HepG2 (cell line): ENCODE data around the gene CD248. TPM values are rescaled to one million over a fixed set of nuclear protein-coding genes. Genes with fewer than 3 reads are reported as not detected.
"Not testable (repeated sequence)": the region's sequence is repeated elsewhere in the genome, so short reads cannot be mapped to it uniquely, and the experiment has no call there.

Experiments used
- ATAC-seq: fragments of 200-7000 bp; cut with Tn5 transposase; 3 replicates; pipeline ENCODE4 v1.9.1; 2020; ENCODE audit warnings: mild to moderate bottlenecking, moderate library complexity
- BruUV-seq: library from RNA; stranded (reverse); fragments of 400-500 nt; replicated peaks from 2 replicates; lab custom pipeline; 2021; lab: Mats Ljungman, UMichigan
- CTCF ChIA-PET: fragments of 300-600 bp; formaldehyde crosslinking; extraction: SDS; loops from one replicate; lab custom pipeline; 2021; ENCODE audit warnings: low total read pairs, inconsistent platforms, low intra/inter-chr PET ratio; lab: Yijun Ruan, JAX
- POLR2A ChIA-PET: fragments of 350-600 bp; sonication (Branson Sonifier 250); formaldehyde crosslinking; loops from one replicate; lab custom pipeline; 2020; ENCODE audit warnings: antibody characterized with exemption, inconsistent platforms; lab: Yijun Ruan, JAX
- DNase-seq: peaks from one replicate; pipeline ENCODE4 v3.0.0-alpha.2; 2015; ENCODE audit warnings: low spot score
- FAIRE-seq: peaks from 3 replicates; lab custom pipeline; 2011; peaks lifted over from hg19 to GRCh38; lab: Jason Lieb, UNC
- H2AFZ ChIP-seq: one replicate; pipeline ENCODE4 v1.6.1; 2011; ENCODE audit warnings: low read length, inconsistent platforms
- H3K27ac ChIP-seq: fragments of 300-600 bp; 3 replicates; pipeline ENCODE4 v1.8.0; 2011; ENCODE audit warnings: mixed run types, mild to moderate bottlenecking, mixed read lengths, low read length, inconsistent platforms; ENCODE audit not compliant: insufficient read depth; ENCODE audit errors: extremely low read length
- H3K27me3 ChIP-seq, 2 experiments: fragments of 200-600 bp in 1 of 2; 2 replicates in 1 of 2; 3 replicates in 1 of 2; pipeline versions ENCODE4 v1.6.0 to v1.8.0; 2011; ENCODE audit warnings: low read length in 2 of 2, mild to moderate bottlenecking in 2 of 2, moderate library complexity in 2 of 2, inconsistent platforms in 1 of 2; ENCODE audit not compliant: insufficient read depth in 2 of 2, control insufficient read depth in 1 of 2
- H3K36me3 ChIP-seq, 2 experiments: fragments of 200-600 bp in 1 of 2; replicated peaks in 1 of 2; 2 replicates in 1 of 2; 3 replicates in 1 of 2; pipeline versions ENCODE4 v1.5.1 to v1.8.0; 2011; ENCODE audit warnings: low read length in 2 of 2, inconsistent platforms in 1 of 2; ENCODE audit not compliant: insufficient read depth in 2 of 2, control insufficient read depth in 1 of 2
- H3K4me1 ChIP-seq: 2 replicates; pipeline ENCODE4 v1.5.1; 2012; ENCODE audit warnings: low read length, inconsistent platforms; ENCODE audit not compliant: insufficient read depth
- H3K4me2 ChIP-seq: 2 replicates; pipeline ENCODE4 v1.6.0; 2011; ENCODE audit warnings: low read depth, low read length, inconsistent platforms
- H3K4me3 ChIP-seq, 3 experiments: fragments of 200-600 bp in 1 of 3; sonication (generic), shearing (Covaris generic) in 1 of 3; replicated peaks in 1 of 3; 2 replicates each; pipeline ENCODE4 v1.5.1; 2011 to 2016; ENCODE audit warnings: low read length in 3 of 3, inconsistent platforms in 2 of 3, low read depth in 2 of 3, mild to moderate bottlenecking in 2 of 3, control low read depth in 1 of 3, mixed read lengths in 1 of 3; ENCODE audit not compliant: insufficient read depth in 1 of 3
- H3K79me2 ChIP-seq: one replicate; pipeline ENCODE4 v1.6.1; 2011; ENCODE audit warnings: low read length, inconsistent platforms; ENCODE audit not compliant: insufficient read depth
- H3K9ac ChIP-seq: 2 replicates; pipeline ENCODE4 v1.6.0; 2011; ENCODE audit warnings: mild to moderate bottlenecking, low read depth, low read length, inconsistent platforms; ENCODE audit not compliant: insufficient read depth
- H3K9me3 ChIP-seq: 2 replicates; pipeline ENCODE4 v1.5.1; 2012; ENCODE audit warnings: mild to moderate bottlenecking, low read length
- H4K20me1 ChIP-seq: 2 replicates; pipeline ENCODE4 v1.6.0; 2011; ENCODE audit warnings: inconsistent platforms, mild to moderate bottlenecking, low read length, moderate library complexity; ENCODE audit not compliant: insufficient read depth
- ATF5 ChIP-seq: sonication (generic); formaldehyde crosslinking; IDR thresholded peaks from 2 replicates; pipeline ENCODE4 v1.4.0; 2020; ENCODE audit warnings: mild to moderate bottlenecking, low read depth, missing genetic modification reagents
- ATM ChIP-seq: fragments of 450-650 bp; IDR thresholded peaks from 2 replicates; pipeline ENCODE4 v1.7.1; 2017; ENCODE audit warnings: mild to moderate bottlenecking, borderline replicate concordance
- EEA1 ChIP-seq: sonication (generic); formaldehyde crosslinking; IDR thresholded peaks from 2 replicates; pipeline ENCODE4 v1.5.1; 2020; ENCODE audit warnings: mild to moderate bottlenecking, missing genetic modification reagents, borderline replicate concordance
- GFI1 ChIP-seq: sonication (generic); formaldehyde crosslinking; IDR thresholded peaks from 2 replicates; pipeline ENCODE4 v1.5.0; 2020; ENCODE audit warnings: missing genetic modification reagents, mild to moderate bottlenecking, borderline replicate concordance
- GTF3A ChIP-seq: sonication (generic); formaldehyde crosslinking; conservative IDR thresholded peaks from 2 replicates; pipeline ENCODE4 v1.4.0; 2020; ENCODE audit warnings: mild to moderate bottlenecking, missing genetic modification reagents
- KDM1A ChIP-seq: IDR thresholded peaks from 2 replicates; pipeline ENCODE4 v1.6.1; 2016; ENCODE audit warnings: missing compliant biosample characterization
- KDM5B ChIP-seq: sonication (generic); formaldehyde crosslinking; IDR thresholded peaks from 2 replicates; pipeline ENCODE4 v1.4.0; 2020; ENCODE audit warnings: missing genetic modification reagents, mild to moderate bottlenecking, borderline replicate concordance
- MBNL3 ChIP-seq: fragments of 250-450 bp; sonication (Bioruptor Pico); conservative IDR thresholded peaks from 2 replicates; pipeline ENCODE4 v1.8.0; 2022; ENCODE audit warnings: mild to moderate bottlenecking, inconsistent platforms
- NFIC ChIP-seq: IDR thresholded peaks from 2 replicates; pipeline ENCODE4 v1.6.1; 2012; ENCODE audit warnings: mild to moderate bottlenecking, low read length, inconsistent platforms
- PBX2 ChIP-seq: IDR thresholded peaks from 2 replicates; pipeline ENCODE4 v1.6.1; 2016; ENCODE audit warnings: control low read depth
- U2AF1 ChIP-seq: fragments of 200-400 bp; formaldehyde crosslinking; optimal IDR thresholded peaks from 2 replicates; pipeline ENCODE3; 2017; ENCODE audit warnings: mild to moderate bottlenecking, low read depth, low read length
- ZBTB33 ChIP-seq: sonication (generic); formaldehyde crosslinking; IDR thresholded peaks from 2 replicates; pipeline ENCODE4 v1.4.0; 2020; ENCODE audit warnings: missing genetic modification reagents
- ZNF382 ChIP-seq: sonication (generic); formaldehyde crosslinking; IDR thresholded peaks from 2 replicates; pipeline ENCODE4 v1.5.0; 2020; ENCODE audit warnings: missing genetic modification reagents, mild to moderate bottlenecking, borderline replicate concordance
- ZNF737 ChIP-seq: sonication (generic); formaldehyde crosslinking; IDR thresholded peaks from 2 replicates; pipeline ENCODE4 v1.5.0; 2020; ENCODE audit warnings: missing genetic modification reagents, mild to moderate bottlenecking, borderline replicate concordance
- WGBS: methylation state at CpG from one replicate; pipeline ENCODE4 v1.1.6; 2017; ENCODE audit warnings: low lambda C conversion rate; 5-methylcytosine and 5-hydroxymethylcytosine counted together
- in situ Hi-C: cut with HindIII; loops from 2 replicates; pipeline ENCODE4 v1.10.0; 2017; ENCODE audit warnings: low pct_unique_long_range_greater_than_20kb; ENCODE audit not compliant: extremely low pct_ligation_motif_present
- intact Hi-C: fragments of 100-400 bp; cut with micrococcal nuclease; formaldehyde crosslinking; loops from one replicate; pipeline ENCODE4 v1.10.0; 2022; ENCODE audit not compliant: unreplicated experiment
- polyA plus RNA-seq, 8 experiments: library from polyadenylated mRNA; depleted of rRNA in 3 of 8; stranded (reverse) in 7 of 8; unstranded in 1 of 8; fragments of >200 nt; fragmentation: Illumina TruSeq in 4 of 8; extraction: Trizol in 4 of 8; gene quantifications; 2 replicates each; pipeline versions ENCODE4 v1.2.1 to v1.2.3, GENCODE V29; 2011 to 2016; ENCODE audit warnings: low read depth in 4 of 8, missing spikeins in 1 of 8, mixed read lengths in 1 of 8; ENCODE audit not compliant: insufficient read depth in 1 of 8
- total RNA-seq, 5 experiments: library from RNA; depleted of rRNA; stranded (reverse); fragments of >200 nt; fragmentation: Illumina TruSeq; extraction: Trizol; gene quantifications; 2 replicates each; pipeline ENCODE4 v1.2.3, GENCODE V29; 2016; ENCODE audit warnings: low read depth in 1 of 5

CD248 gene
- total and polyA plus RNA-seq, 2 of the 13 experiments (the other 11 are each of a cell fraction or from before 2014, with no cell fraction given) = 0.25 to 0.35 TPM

- H3K4me2 ChIP-seq = no peak overlapping the region
- ATAC-seq (no peak), DNase-seq (no peak), FAIRE-seq (no peak)
- BruUV-seq = no TSS peak
- in situ Hi-C loops = no loop called here
- no peaks in the 10 kb centered on the region for H3K79me2 ChIP-seq
- H2AFZ ChIP-seq = no peak overlapping the region
- no peak overlapping the region for H3K27ac ChIP-seq
- CTCF ChIA-PET = interaction anchor here (1.0 to 2.2 kb wide), 3 partner anchors 10 to 99 kb away, joined by 4 to 24 read pairs (median 6); partner anchors contain the start of gene RIN1
- H4K20me1 ChIP-seq = no peaks in the 10 kb centered on the region
- H3K27me3 ChIP-seq = peaks cover 0 to 24% of the 10 kb centered on the region in 2 experiments; a peak in 3 of 5 replicates
- no peaks in the 10 kb centered on the region for H3K9me3 ChIP-seq
- peaks cover 57% of the 10 kb centered on the region for H3K4me1 ChIP-seq
- H3K9ac ChIP-seq = no peak overlapping the region
- no peak overlapping the region for H3K4me3 ChIP-seq
- no peaks in the 10 kb centered on the region for H3K36me3 ChIP-seq
- WGBS = 57% methylated on average over 3 of the region's 4 CpGs
- no peak for TF ChIP-seq GTF3A (CRISPR knock-in tag)
- no peak for TF ChIP-seq ATM
- no peak for TF ChIP-seq EEA1
- TF ChIP-seq U2AF1 = no peak
- TF ChIP-seq GFI1 (CRISPR knock-in tag) = no peak
- TF ChIP-seq KDM5B = no peak
- TF ChIP-seq MBNL3 (CRISPR knock-in tag) = no peak
- TF ChIP-seq NFIC = no peak
- no peak for TF ChIP-seq ZNF737 (CRISPR knock-in tag)
- TF ChIP-seq ZNF382 (CRISPR knock-in tag) = no peak
- TF ChIP-seq ATF5 = no peak
- TF ChIP-seq KDM1A (CRISPR knock-in tag) = no peak
- no peak for TF ChIP-seq ZBTB33 (CRISPR knock-in tag)
- TF ChIP-seq PBX2 (CRISPR knock-in tag) = no peak
- intact Hi-C loops = no loop called here
- POLR2A ChIA-PET = interaction anchor here (0.6 to 1.3 kb wide), 2 partner anchors 9 to 32 kb away, joined by 3 to 14 read pairs; partner anchors contain the start of gene YIF1A
These were observed 4.8 kb upstream of the CD248 start for GRCh38 chr11:66321606-66322005.

GRCh38 chr11:66320748-66321147 is 3.9 kb upstream of the CD248 start:
- BruUV-seq, H2AFZ ChIP-seq, H3K27ac ChIP-seq, H3K4me2 ChIP-seq, ATAC-seq, DNase-seq, H3K36me3 ChIP-seq, H3K9ac ChIP-seq, intact Hi-C loops, in situ Hi-C loops, H4K20me1 ChIP-seq, POLR2A ChIA-PET, H3K9me3 ChIP-seq, FAIRE-seq, H3K4me3 ChIP-seq, H3K79me2 ChIP-seq: not testable (repeated sequence)
- Histone ChIP-seq H3K4me1 (peaks cover 52% of the 10 kb centered on the region), H3K27me3 (peaks cover 0 to 21% of the 10 kb centered on the region in 2 experiments; a peak in 3 of 5 replicates)
- WGBS = 71% methylated on average over 6 of the region's 6 CpGs
- CTCF ChIA-PET = interaction anchor here (2.2 kb wide), 1 partner anchor 9 kb away, joined by 24 read pairs; no protein-coding TSS in a partner anchor
